K562 (cell line): ENCODE data around the gene CREB5. TPM values are rescaled to one million over a fixed set of nuclear protein-coding genes. Genes with fewer than 3 reads are reported as not detected.

Source experiments
- ATAC-seq: fragments of 200-7000 bp; cut with Tn5 transposase; 3 replicates; pipeline ENCODE4 v1.9.1; 2020; ENCODE audit warnings: moderate library complexity
- BruUV-seq: library from RNA; stranded (reverse); fragments of 400-500 nt; replicated peaks from 2 replicates; lab custom pipeline; 2021; lab: Mats Ljungman, UMichigan
- CTCF ChIA-PET: fragments of 300-600 bp; formaldehyde crosslinking; extraction: SDS; loops from one replicate; lab custom pipeline; 2021; ENCODE audit warnings: low intra/inter-chr PET ratio; lab: Yijun Ruan, JAX
- POLR2A ChIA-PET: fragments of 300-600, 350-650 bp; sonication (Branson Sonifier 250); formaldehyde crosslinking; extraction: SDS; loops from one replicate; lab custom pipeline; 2021; ENCODE audit warnings: antibody characterized with exemption, inconsistent platforms; lab: Yijun Ruan, JAX
- DNase-seq, 4 experiments: peaks; one replicate each; pipeline versions ENCODE4 v3.0.0 to v3.0.0-alpha.2; 2011 to 2018; ENCODE audit warnings: low spot score in 3 of 4, mixed read lengths in 3 of 4; ENCODE audit errors: extremely low read depth in 1 of 4
- FAIRE-seq: peaks from 2 replicates; lab custom pipeline; 2011; peaks lifted over from hg19 to GRCh38; lab: Jason Lieb, UNC
- H2AFZ ChIP-seq: 2 replicates; pipeline ENCODE4 v1.6.0; 2011; ENCODE audit warnings: low read depth, low read length, control low read depth, inconsistent platforms
- H3K27ac ChIP-seq: fragments of 200-600 bp; 3 replicates; pipeline ENCODE4 v1.8.0; 2011; ENCODE audit warnings: low read depth, mild to moderate bottlenecking, control low read depth, inconsistent platforms, low read length, moderate library complexity, mixed read lengths; ENCODE audit errors: extremely low read depth
- H3K27me3 ChIP-seq, 2 experiments: fragments of 300-600 bp in 1 of 2; 2 replicates in 1 of 2; 3 replicates in 1 of 2; pipeline versions ENCODE4 v1.6.0 to v1.8.0; 2011; ENCODE audit warnings: inconsistent platforms in 2 of 2, low read length in 2 of 2, mild to moderate bottlenecking in 1 of 2, mixed read lengths in 1 of 2, moderate library complexity in 1 of 2; ENCODE audit not compliant: control insufficient read depth in 2 of 2, insufficient read depth in 2 of 2
- H3K36me3 ChIP-seq: fragments of 300-600 bp; 3 replicates; pipeline ENCODE4 v1.8.0; 2011; ENCODE audit warnings: mild to moderate bottlenecking, low read length, inconsistent platforms; ENCODE audit not compliant: control insufficient read depth, insufficient read depth
- H3K4me1 ChIP-seq, 2 experiments: fragments of 200-600 bp in 1 of 2; replicated peaks in 1 of 2; 2 replicates in 1 of 2; 3 replicates in 1 of 2; pipeline versions ENCODE4 v1.5.1 to v1.8.0; 2011; ENCODE audit warnings: inconsistent platforms in 2 of 2, low read length in 2 of 2, mild to moderate bottlenecking in 1 of 2, mixed read lengths in 1 of 2, moderate library complexity in 1 of 2; ENCODE audit not compliant: control insufficient read depth in 2 of 2, insufficient read depth in 2 of 2
- H3K4me2 ChIP-seq: 2 replicates; pipeline ENCODE4 v1.6.1; 2011; ENCODE audit warnings: low read length, control low read depth, inconsistent platforms, mixed read lengths; ENCODE audit not compliant: insufficient read depth
- H3K4me3 ChIP-seq: fragments of 200-600 bp; sonication (generic), shearing (Covaris generic); 2 replicates; pipeline ENCODE4 v1.5.1; 2016; ENCODE audit warnings: control low read depth, inconsistent platforms
- H3K79me2 ChIP-seq: fragments of 200-600 bp; 3 replicates; pipeline ENCODE4 v1.8.0; 2011; ENCODE audit warnings: low read length, inconsistent platforms; ENCODE audit not compliant: control insufficient read depth, insufficient read depth
- H3K9ac ChIP-seq, 2 experiments: 2 replicates each; pipeline versions ENCODE4 v1.6.0 to v1.6.1; 2011; ENCODE audit warnings: low read depth in 2 of 2, low read length in 2 of 2, control low read depth in 1 of 2, inconsistent platforms in 1 of 2, mild to moderate bottlenecking in 1 of 2, mixed read lengths in 1 of 2; ENCODE audit not compliant: insufficient read depth in 1 of 2
- H3K9me1 ChIP-seq: one replicate; pipeline ENCODE4 v1.6.0; 2011; ENCODE audit warnings: inconsistent platforms, mild to moderate bottlenecking, low read length, moderate library complexity; ENCODE audit not compliant: control insufficient read depth, insufficient read depth
- H3K9me3 ChIP-seq: replicated peaks from 2 replicates; pipeline ENCODE4 v1.5.1; 2011; ENCODE audit warnings: low read depth, low read length, inconsistent platforms; ENCODE audit not compliant: control insufficient read depth, insufficient read depth
- H4K20me1 ChIP-seq: replicated peaks from 2 replicates; pipeline ENCODE4 v1.6.1; 2011; ENCODE audit warnings: low read length, inconsistent platforms, mixed read lengths; ENCODE audit not compliant: control insufficient read depth, insufficient read depth
- CLOCK ChIP-seq: fragments of 250-450 bp; sonication (Bioruptor Pico); IDR thresholded peaks from 2 replicates; pipeline ENCODE4 v1.4.0; 2020; ENCODE audit warnings: mild to moderate bottlenecking, moderate library complexity, borderline replicate concordance
- HBP1 ChIP-seq: fragments of 450-650 bp; formaldehyde crosslinking; IDR thresholded peaks from 2 replicates; pipeline ENCODE4 v1.4.0; 2022; ENCODE audit warnings: missing genetic modification characterization
- NRF1 ChIP-seq, 2 experiments: fragments of 450-650 bp; IDR thresholded peaks in 1 of 2; conservative IDR thresholded peaks in 1 of 2; 2 replicates each; pipeline ENCODE4 v1.6.1; 2014; ENCODE audit warnings: mild to moderate bottlenecking in 2 of 2
- NUFIP1 ChIP-seq: fragments of 450-650 bp; IDR thresholded peaks from 2 replicates; pipeline ENCODE4 v1.6.1; 2018; ENCODE audit not compliant: partially characterized antibody
- RNF219 ChIP-seq: fragments of 250-450 bp; sonication (Bioruptor Pico); IDR thresholded peaks from 2 replicates; pipeline ENCODE4 v1.5.0; 2022; ENCODE audit warnings: mild to moderate bottlenecking
- SFPQ ChIP-seq: fragments of 200-400 bp; formaldehyde crosslinking; IDR thresholded peaks from 2 replicates; pipeline ENCODE4 v1.6.1; 2017; ENCODE audit warnings: mild to moderate bottlenecking, low read depth, low read length, moderate library complexity
- SMARCE1 ChIP-seq: fragments of 450-650 bp; IDR thresholded peaks from 2 replicates; pipeline ENCODE4 v1.7.1; 2016; ENCODE audit warnings: mild to moderate bottlenecking
- U2AF1 ChIP-seq: fragments of 200-400 bp; formaldehyde crosslinking; optimal IDR thresholded peaks from 2 replicates; pipeline ENCODE3; 2017; ENCODE audit warnings: mild to moderate bottlenecking, low read depth, low read length, moderate library complexity
- WGBS: fragments of 100-300 bp; shearing (Covaris generic); methylation state at CpG from one replicate; pipeline ENCODE4 v1.1.6; 2016; ENCODE audit warnings: low coverage, mixed read lengths; ENCODE audit not compliant: insufficient coverage; ENCODE audit errors: missing lambda C conversion rate; 5-methylcytosine and 5-hydroxymethylcytosine counted together
- in situ Hi-C: fragments of 300-500 bp; cut with MboI; formaldehyde crosslinking; loops from 4 replicates; pipeline ENCODE4 v1.15.0; 2018; ENCODE audit warnings: inconsistent platforms, mixed read lengths
- intact Hi-C: fragments of 100-400 bp; cut with micrococcal nuclease; formaldehyde crosslinking; loops from 2 replicates; pipeline ENCODE4 v1.14.2; 2022
- polyA plus RNA-seq, 8 experiments: library from polyadenylated mRNA; depleted of rRNA in 4 of 8; stranded (reverse) in 5 of 8; unstranded in 3 of 8; fragments of >200 nt; fragmentation: Nextera tagmentation in 2 of 8; fragmentation: Illumina TruSeq in 1 of 8; extraction: Ambion mirVana in 2 of 8; extraction: Trizol in 1 of 8; gene quantifications; 2 replicates each; pipeline versions ENCODE4 v1.2.1 to v1.2.3, GENCODE V29; 2011 to 2014; ENCODE audit warnings: inconsistent platforms in 1 of 8, missing spikeins in 1 of 8
- total RNA-seq, 7 experiments: library from RNA; depleted of rRNA in 6 of 7; stranded (reverse); fragments of >200 nt in 6 of 7; fragmentation: Illumina TruSeq in 2 of 7; extraction: Trizol in 2 of 7; gene quantifications; 2 replicates each; pipeline versions ENCODE4 v1.2.1 to v1.2.3, GENCODE V29; 2011 to 2021; ENCODE audit warnings: low replicate concordance in 1 of 7

Gene CREB5
- total and polyA plus RNA-seq, 9 of the 15 experiments (the other 6 are each of a cell fraction or from before 2014, with no cell fraction given): 0.33 to 6.4 (median 1.8) TPM

GRCh38 chr7:28582226-28582625, 169.9 kb downstream of the CREB5 start (continued):
- TF ChIP-seq SFPQ (no peak), RNF219 (no peak), SMARCE1 (no peak)

- Histone ChIP-seq H3K9me1 (no peaks in the 10 kb centered on the region), H3K9ac (no peak overlapping the region), H4K20me1 (no peaks in the 10 kb centered on the region), H3K27me3 (peaks cover 0 to 2% of the 10 kb centered on the region in 2 experiments; a peak in 1 of 5 replicates), H3K4me2 (no peak overlapping the region), H3K36me3 (no peaks in the 10 kb centered on the region), H3K79me2 (no peaks in the 10 kb centered on the region), H3K9me3 (no peaks in the 10 kb centered on the region), H3K27ac (no peak overlapping the region), H3K4me1 (no peaks in the 10 kb centered on the region), H2AFZ (no peak overlapping the region), H3K4me3 (no peak overlapping the region)
- POLR2A ChIA-PET: interaction anchor here (0.6 kb wide), 1 partner anchor 772 kb away, joined by 3 read pairs; no protein-coding TSS in a partner anchor
- intact Hi-C loops: no loop called here
- TF ChIP-seq HBP1 (CRISPR knock-in tag): no peak
- TF ChIP-seq NUFIP1: no peak
- no peak for TF ChIP-seq NRF1 (conservative IDR thresholded peaks at IDR 0.05 in 1 of 2, IDR thresholded peaks at IDR 0.05 in 1 of 2)
- TF ChIP-seq CLOCK: no peak
- TF ChIP-seq U2AF1: no peak
- CTCF ChIA-PET: no interaction called here
- no peak for ATAC-seq
- BruUV-seq: no TSS peak
- in situ Hi-C loops: no loop called here
- WGBS: 0% methylated on average over 4 of the region's 4 CpGs
- DNase-seq: no peak
- FAIRE-seq: no peak
Measured at GRCh38 chr7:28584235-28584634, 171.9 kb downstream of the CREB5 start.
